BJ (cell line): ENCODE data around the gene BCAS1. TPM values are rescaled to one million over a fixed set of nuclear protein-coding genes. Genes with fewer than 3 reads are reported as not detected.

Experiments
- CTCF ChIA-PET: fragments of 350-600 bp; formaldehyde crosslinking; extraction: SDS; loops from one replicate; lab custom pipeline; 2021; ENCODE audit warnings: antibody characterized with exemption, inconsistent platforms; lab: Yijun Ruan, JAX
- POLR2A ChIA-PET: fragments of 300-600 bp; sonication (Branson Sonifier 250); formaldehyde crosslinking; extraction: SDS; loops from one replicate; lab custom pipeline; 2021; ENCODE audit warnings: antibody characterized with exemption; lab: Charles Lee
- DNase-seq: peaks from one replicate; pipeline ENCODE4 v3.0.0-alpha.2; 2011; ENCODE audit warnings: low read depth
- H3K27me3 ChIP-seq: 2 replicates; pipeline ENCODE4 v1.6.0; 2011; ENCODE audit warnings: low read length; ENCODE audit not compliant: control insufficient read depth, insufficient read depth
- H3K36me3 ChIP-seq: 2 replicates; pipeline ENCODE4 v1.5.1; 2011; ENCODE audit warnings: low read length; ENCODE audit not compliant: control insufficient read depth, insufficient read depth
- H3K4me3 ChIP-seq: 2 replicates; pipeline ENCODE4 v1.5.1; 2011; ENCODE audit warnings: low read depth, mild to moderate bottlenecking, control low read depth, low read length
- polyA plus RNA-seq: library from polyadenylated mRNA; depleted of rRNA; stranded (reverse); fragments of >200 nt; gene quantifications from 2 replicates; pipeline ENCODE4 v1.2.3, GENCODE V29; 2011
- TF ChIP-seq, protein P1 (sequence below): IDR thresholded peaks from 2 replicates; pipeline ENCODE4 v1.5.1; 2011; ENCODE audit warnings: low read depth, mild to moderate bottlenecking, control low read depth, inconsistent platforms, low read length, moderate library complexity; ENCODE audit not compliant: insufficient read depth

The BCAS1 gene
- polyA plus RNA-seq, 1 experiment = not detected

DNA sequence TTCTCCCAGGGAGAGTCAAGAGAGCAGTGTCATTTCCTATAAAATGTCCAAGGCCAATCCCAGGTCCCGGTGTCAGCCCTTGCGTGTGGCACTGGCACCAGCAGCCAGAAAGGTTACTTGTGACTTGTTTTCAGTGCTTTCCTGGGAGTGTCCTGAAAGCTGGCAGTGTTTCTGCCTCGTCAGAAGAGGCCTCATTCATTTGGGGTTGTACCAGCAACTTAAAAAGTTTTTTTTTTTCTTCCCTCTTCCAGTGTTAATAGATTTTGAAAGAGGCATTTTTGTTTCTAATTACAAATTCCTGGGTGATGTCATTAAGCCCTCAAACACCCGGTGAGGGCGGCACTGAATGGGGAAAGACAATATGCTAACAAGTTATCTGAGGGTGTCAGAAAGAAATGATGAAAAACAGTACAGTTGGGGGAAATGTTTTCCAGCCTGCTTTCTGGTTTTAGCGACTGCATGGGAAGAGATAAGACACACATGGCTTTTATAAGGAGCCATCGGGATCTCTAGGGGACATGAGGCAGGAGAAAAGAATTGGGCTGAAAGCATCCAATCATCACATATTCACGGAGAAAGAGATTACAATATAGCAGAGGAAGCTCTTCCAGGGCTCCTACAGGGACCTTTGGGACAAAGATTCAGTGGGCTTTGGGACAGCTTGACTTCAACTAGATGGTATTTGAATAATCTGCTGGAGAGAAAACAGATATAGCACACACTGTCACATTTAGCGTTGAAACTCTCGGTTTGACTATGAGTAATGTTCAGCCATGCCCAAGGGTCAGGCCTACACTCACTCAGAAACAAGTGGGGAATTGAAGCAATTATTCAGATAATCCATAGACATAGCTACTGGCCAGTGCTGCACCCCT is 153.0 kb downstream of the BCAS1 start:
- TF ChIP-seq, protein P1, sequence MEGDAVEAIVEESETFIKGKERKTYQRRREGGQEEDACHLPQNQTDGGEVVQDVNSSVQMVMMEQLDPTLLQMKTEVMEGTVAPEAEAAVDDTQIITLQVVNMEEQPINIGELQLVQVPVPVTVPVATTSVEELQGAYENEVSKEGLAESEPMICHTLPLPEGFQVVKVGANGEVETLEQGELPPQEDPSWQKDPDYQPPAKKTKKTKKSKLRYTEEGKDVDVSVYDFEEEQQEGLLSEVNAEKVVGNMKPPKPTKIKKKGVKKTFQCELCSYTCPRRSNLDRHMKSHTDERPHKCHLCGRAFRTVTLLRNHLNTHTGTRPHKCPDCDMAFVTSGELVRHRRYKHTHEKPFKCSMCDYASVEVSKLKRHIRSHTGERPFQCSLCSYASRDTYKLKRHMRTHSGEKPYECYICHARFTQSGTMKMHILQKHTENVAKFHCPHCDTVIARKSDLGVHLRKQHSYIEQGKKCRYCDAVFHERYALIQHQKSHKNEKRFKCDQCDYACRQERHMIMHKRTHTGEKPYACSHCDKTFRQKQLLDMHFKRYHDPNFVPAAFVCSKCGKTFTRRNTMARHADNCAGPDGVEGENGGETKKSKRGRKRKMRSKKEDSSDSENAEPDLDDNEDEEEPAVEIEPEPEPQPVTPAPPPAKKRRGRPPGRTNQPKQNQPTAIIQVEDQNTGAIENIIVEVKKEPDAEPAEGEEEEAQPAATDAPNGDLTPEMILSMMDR = no peak
- ChIA-PET POLR2A (no interaction called here), CTCF (interaction anchor here (0.6 to 4.4 kb wide), 18 partner anchors 8 to 341 kb away, joined by 3 to 32 read pairs (median 6); no protein-coding TSS in a partner anchor)
- H3K27me3 ChIP-seq = no peaks in the 10 kb centered on the region
- H3K36me3 ChIP-seq = no peaks in the 10 kb centered on the region
- no peak overlapping the region for H3K4me3 ChIP-seq
- DNase-seq = no peak

DNA sequence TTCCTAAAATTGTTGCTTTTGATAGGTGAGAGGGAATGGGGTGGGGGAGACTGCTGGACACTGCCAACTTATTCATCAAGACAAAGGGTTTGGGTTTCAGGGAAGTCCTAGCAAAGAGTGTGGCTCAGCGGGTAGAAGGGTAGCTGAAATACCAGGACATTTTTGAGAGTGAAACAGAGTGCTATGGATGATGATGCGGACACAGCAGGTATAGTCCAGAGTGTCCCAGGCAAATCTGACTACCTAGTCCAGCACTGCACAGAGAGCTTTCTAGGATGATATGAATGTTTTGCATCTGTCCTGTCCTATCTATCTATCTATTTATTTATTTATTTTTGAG is 154.3 kb downstream of the BCAS1 start:
- no peak overlapping the region for H3K4me3 ChIP-seq
- no peak for DNase-seq
- ChIA-PET CTCF (interaction anchor here (0.6 to 4.4 kb wide), 46 partner anchors 9 to 694 kb away, joined by 3 to 32 read pairs (median 4); no protein-coding TSS in a partner anchor), POLR2A (interaction anchor here (0.5 to 0.6 kb wide), 2 partner anchors 15 to 161 kb away, joined by 3 to 6 read pairs; no protein-coding TSS in a partner anchor)
- TF ChIP-seq, protein P1 = no peak
- no peaks in the 10 kb centered on the region for H3K27me3 ChIP-seq
- no peaks in the 10 kb centered on the region for H3K36me3 ChIP-seq

DNA sequence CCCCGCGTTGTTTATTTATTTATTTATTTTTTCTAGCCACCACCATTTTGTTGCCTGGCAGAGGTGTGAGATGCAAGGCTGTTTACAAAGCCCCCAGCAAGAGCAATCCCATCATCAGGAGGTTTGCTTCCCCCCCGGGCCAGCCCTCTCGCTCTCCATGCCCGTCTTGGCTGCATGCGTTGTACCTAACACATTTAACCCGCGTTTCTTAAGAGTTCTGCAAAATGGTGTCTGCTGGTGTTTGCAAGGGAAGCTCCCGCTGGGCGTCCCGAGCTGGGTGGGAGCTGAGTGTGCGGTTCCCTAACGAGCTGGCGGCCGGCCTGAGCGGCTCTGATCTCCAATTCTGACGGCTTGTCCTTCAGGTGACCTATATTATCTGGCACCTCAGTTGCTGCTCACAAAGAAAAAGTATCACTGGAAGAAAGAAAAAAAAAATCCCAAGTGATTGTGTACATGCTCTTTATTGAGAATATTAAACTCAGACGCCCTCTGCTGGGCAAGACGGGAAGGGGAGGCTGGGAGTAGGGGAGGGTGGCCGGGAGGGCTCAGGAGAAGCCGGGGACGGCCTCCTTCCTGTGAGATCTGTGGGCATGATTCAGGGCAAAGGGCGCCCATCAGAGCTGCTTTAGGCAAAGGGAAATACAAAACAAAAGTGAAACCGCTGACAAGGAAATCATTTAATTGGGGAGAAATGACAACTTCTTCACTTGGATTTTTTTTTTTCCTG is 154.8 kb downstream of the BCAS1 start:
- Histone ChIP-seq H3K27me3 (no peaks in the 10 kb centered on the region), H3K36me3 (no peaks in the 10 kb centered on the region), H3K4me3 (peak overlapping the region; percentile 41)
- TF ChIP-seq, protein P1 = peak; percentile 88
- CTCF ChIA-PET = interaction anchor here (0.6 to 4.4 kb wide), 50 partner anchors 9 to 693 kb away, joined by 3 to 32 read pairs (median 4); no protein-coding TSS in a partner anchor
- DNase-seq = peak; percentile 64
- POLR2A ChIA-PET = interaction anchor here (0.5 to 0.6 kb wide), 2 partner anchors 14 to 161 kb away, joined by 3 to 6 read pairs; no protein-coding TSS in a partner anchor

DNA sequence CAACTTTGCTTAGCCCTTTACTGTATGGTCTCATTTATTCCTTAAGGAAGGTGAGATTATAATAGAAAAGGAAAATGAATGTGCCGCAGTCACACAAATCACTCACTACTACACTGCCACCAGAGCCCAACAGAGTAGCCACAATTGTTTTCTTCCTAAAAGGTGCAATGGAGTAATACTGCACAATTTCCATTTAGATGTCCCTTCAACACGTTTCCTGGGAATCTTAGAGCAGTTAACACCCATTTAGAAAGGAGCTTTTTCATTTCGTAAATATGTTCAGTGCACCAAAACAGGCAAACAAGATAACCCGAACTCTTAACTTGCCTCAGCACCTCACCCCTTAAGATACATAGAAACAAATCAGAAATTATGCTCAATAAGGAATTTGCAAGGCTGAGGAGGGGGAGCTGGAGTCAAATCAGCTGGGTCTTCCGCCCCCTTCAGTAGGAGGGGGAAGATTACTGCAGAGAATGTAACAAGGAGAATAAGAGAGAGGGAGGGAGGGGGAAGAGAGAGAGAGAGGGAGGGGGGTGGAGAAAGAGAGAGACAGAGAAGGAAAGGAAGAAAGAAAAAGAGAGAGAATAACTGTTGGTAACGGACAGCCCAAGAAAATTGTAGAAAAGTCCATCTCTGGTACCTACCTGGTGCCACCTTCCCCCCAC is 155.5 kb downstream of the BCAS1 start:
- ChIA-PET POLR2A (interaction anchor here (0.5 to 0.7 kb wide), 3 partner anchors 179 to 330 kb away, joined by 3 to 14 read pairs (median 5); no protein-coding TSS in a partner anchor), CTCF (interaction anchor here (0.8 to 4.4 kb wide), 27 partner anchors 9 to 364 kb away, joined by 3 to 32 read pairs (median 4); no protein-coding TSS in a partner anchor)
- no peaks in the 10 kb centered on the region for H3K36me3 ChIP-seq
- H3K4me3 ChIP-seq = peak overlapping the region; percentile 41
- no peaks in the 10 kb centered on the region for H3K27me3 ChIP-seq
- DNase-seq = no peak
- TF ChIP-seq, protein P1 = no peak
